Cardiac fibroblast (primary cell): ENCODE results near the gene FAT2.

Experiments
- DNase-seq, 2 donors: peaks; one replicate each; pipeline versions ENCODE4 v3.0.0 to v3.0.0-alpha.2; 2010; ENCODE audit warnings: low read depth in 2 of 2
- H3K4me3 ChIP-seq, 2 donors: replicated peaks in 1 of 2; 1 replicate in 1 of 2; 2 replicates in 1 of 2; pipeline ENCODE4 v1.5.1; 2011; ENCODE audit warnings: low read depth in 2 of 2, low read length in 2 of 2, mild to moderate bottlenecking in 2 of 2, moderate library complexity in 1 of 2
- CTCF ChIP-seq: IDR thresholded peaks from one replicate; pipeline ENCODE4 v1.5.1; 2011; ENCODE audit warnings: low read depth, mild to moderate bottlenecking, low read length, inconsistent platforms

The FAT2 gene

GRCh38 chr5:151549713-151550112, 41.4 kb downstream of the FAT2 start:
- TF ChIP-seq CTCF = no peak
- H3K4me3 ChIP-seq = no peak overlapping the region
- no peak for DNase-seq

- no peak overlapping the region for H3K4me3 ChIP-seq
- TF ChIP-seq CTCF = no peak
- DNase-seq = no peak
Measured at GRCh38 chr5:151547364-151547763, 43.8 kb downstream of the FAT2 start.

- no peak for DNase-seq
- no peak overlapping the region for H3K4me3 ChIP-seq
- TF ChIP-seq CTCF = no peak
Measured at GRCh38 chr5:151541571-151541970, 49.6 kb downstream of the FAT2 start.
